ENCODE results near the gene AXIN1. TPM values are rescaled to one million over a fixed set of nuclear protein-coding genes. Genes with fewer than 3 reads are reported as not detected.

AXIN1 gene
- polyA plus RNA-seq, 1 experiment: 3.5 TPM

DNA sequence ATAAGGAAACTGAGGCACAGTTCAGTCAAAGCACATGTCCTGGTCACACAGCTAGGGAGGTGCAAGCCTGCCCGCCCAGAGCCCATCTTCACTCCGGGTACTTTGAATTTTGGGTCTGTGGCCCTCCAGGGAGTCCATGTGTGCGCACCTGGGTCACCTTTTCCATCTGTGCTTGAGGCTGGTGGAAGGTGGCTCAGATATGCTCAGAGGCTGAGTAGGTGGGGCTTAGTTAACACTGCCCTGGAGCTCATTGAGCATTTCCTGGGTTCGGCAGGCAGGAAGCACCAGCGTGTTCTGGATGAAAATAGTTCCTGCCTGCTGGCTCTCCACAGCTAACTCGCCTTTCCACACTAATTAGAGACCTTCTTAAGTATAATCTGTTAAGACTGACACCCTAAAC lies 98.7 kb downstream of the AXIN1 start:
- no peak for DNase-seq (ENCODE audit: low read depth, low spot score)
- ChIA-PET CTCF (interaction anchor here (0.6 kb wide), 1 partner anchor 98 kb away, joined by 3 read pairs; no protein-coding TSS in a partner anchor), POLR2A (interaction anchor here (0.6 kb wide), 1 partner anchor 15 kb away, joined by 3 read pairs; no protein-coding TSS in a partner anchor)
- Histone ChIP-seq H3K4me3 (ENCODE audit: low read depth, low read length) (no peak overlapping the region), H3K9me3 (ENCODE audit: control insufficient read depth, insufficient read depth, low read length) (no peaks in the 10 kb centered on the region; the same call in 1 of the 2 replicates), H3K27ac (ENCODE audit: low read depth, low read length) (no peak overlapping the region), H3K27me3 (ENCODE audit: control insufficient read depth, insufficient read depth, low read length) (no peaks in the 10 kb centered on the region)
- TF ChIP-seq, protein P1, sequence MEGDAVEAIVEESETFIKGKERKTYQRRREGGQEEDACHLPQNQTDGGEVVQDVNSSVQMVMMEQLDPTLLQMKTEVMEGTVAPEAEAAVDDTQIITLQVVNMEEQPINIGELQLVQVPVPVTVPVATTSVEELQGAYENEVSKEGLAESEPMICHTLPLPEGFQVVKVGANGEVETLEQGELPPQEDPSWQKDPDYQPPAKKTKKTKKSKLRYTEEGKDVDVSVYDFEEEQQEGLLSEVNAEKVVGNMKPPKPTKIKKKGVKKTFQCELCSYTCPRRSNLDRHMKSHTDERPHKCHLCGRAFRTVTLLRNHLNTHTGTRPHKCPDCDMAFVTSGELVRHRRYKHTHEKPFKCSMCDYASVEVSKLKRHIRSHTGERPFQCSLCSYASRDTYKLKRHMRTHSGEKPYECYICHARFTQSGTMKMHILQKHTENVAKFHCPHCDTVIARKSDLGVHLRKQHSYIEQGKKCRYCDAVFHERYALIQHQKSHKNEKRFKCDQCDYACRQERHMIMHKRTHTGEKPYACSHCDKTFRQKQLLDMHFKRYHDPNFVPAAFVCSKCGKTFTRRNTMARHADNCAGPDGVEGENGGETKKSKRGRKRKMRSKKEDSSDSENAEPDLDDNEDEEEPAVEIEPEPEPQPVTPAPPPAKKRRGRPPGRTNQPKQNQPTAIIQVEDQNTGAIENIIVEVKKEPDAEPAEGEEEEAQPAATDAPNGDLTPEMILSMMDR (IDR thresholded peaks at IDR 0.05; ENCODE audit: low read depth, low read length): no peak

DNA sequence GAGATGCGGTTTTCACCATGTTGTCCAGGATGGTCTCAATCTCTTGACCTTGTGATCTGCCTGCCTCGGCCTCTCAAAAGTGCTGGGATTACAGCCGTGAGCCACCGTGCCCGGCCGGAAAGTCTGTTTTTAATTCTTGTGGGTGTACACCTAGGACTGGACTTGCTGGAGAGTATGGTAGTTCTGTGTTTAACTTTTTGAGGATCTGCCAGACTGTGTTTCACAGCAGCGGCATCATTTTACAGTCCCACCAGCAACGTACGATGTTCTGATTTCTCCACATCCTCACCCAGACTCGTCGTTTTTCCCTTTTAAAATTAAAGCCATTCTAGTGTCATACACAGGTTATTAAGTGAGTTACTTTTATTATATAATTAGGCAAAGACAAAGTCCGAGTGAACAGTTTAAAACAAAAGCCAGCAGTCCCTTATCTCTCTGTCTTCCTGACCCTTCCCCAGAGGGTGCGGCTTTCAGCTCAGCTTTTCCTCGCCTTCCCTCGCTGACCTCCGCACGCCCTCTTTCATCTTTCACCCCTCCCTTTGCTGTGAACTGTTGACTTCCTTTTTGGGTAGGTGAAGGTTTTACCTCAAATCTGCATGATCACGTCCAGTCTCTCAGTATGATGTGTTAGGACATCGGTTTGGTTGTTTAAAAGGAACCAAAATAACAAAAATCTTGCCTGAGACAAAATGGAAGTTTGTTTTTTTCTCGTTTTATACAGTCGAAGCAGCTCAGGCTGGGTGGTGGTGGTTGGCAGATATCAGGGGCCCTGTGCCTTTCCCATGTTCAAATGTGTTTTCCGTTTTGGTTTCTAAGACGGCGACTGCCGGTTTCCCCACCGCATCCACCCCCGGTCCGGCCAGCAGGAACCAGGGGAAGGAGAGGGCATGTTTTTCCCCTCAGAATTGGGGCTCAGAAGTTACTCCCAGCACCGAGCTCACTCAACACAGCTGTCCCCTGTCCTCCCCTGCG lies 99.9 kb downstream of the AXIN1 start:
- no peak overlapping the region for H3K27ac ChIP-seq (ENCODE audit: low read depth, low read length)
- H3K4me3 ChIP-seq (ENCODE audit: low read depth, low read length): no peak overlapping the region
- no peaks in the 10 kb centered on the region for H3K27me3 ChIP-seq (ENCODE audit: control insufficient read depth, insufficient read depth, low read length)
- H3K9me3 ChIP-seq (ENCODE audit: control insufficient read depth, insufficient read depth, low read length): no peaks in the 10 kb centered on the region; the same call in 1 of the 2 replicates
- TF ChIP-seq, protein P1 (IDR thresholded peaks at IDR 0.05; ENCODE audit: low read depth, low read length): no peak
- ChIA-PET CTCF (interaction anchor here (0.5 kb wide), 1 partner anchor 11 kb away, joined by 7 read pairs; no protein-coding TSS in a partner anchor), POLR2A (no interaction called here)
- DNase-seq (ENCODE audit: low read depth, low spot score): no peak

DNA sequence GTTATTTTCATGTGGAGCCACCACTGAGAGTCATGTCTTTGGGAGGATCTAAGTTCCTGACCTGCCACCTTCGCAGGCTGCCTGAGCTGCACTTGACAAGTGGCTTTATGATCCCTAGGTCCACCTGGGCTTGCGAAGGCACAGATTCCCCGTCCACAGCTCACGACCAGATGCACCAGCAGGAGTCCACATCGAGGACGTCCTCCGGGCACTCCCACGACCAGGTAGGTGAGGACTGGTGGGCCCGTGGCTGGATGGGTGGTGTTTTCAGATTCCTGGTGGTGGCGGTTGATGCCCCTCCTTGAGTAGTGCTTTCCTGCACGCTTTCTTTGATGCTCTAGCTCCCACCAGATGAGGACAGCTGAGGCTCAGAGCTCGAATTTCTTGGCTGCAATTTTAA lies 103.1 kb downstream of the AXIN1 start:
- TF ChIP-seq, protein P1 (IDR thresholded peaks at IDR 0.05; ENCODE audit: low read depth, low read length): no peak
- ChIA-PET POLR2A (no interaction called here), CTCF (interaction anchor here (0.9 kb wide), 1 partner anchor 14 kb away, joined by 3 read pairs; the partner anchor contains the start of gene FAM234A)
- no peaks in the 10 kb centered on the region for H3K27me3 ChIP-seq (ENCODE audit: control insufficient read depth, insufficient read depth, low read length)
- DNase-seq (ENCODE audit: low read depth, low spot score): no peak
- H3K9me3 ChIP-seq (ENCODE audit: control insufficient read depth, insufficient read depth, low read length): no peaks in the 10 kb centered on the region; the same call in 1 of the 2 replicates
- no peak overlapping the region for H3K27ac ChIP-seq (ENCODE audit: low read depth, low read length)
- H3K4me3 ChIP-seq (ENCODE audit: low read depth, low read length): no peak overlapping the region

DNA sequence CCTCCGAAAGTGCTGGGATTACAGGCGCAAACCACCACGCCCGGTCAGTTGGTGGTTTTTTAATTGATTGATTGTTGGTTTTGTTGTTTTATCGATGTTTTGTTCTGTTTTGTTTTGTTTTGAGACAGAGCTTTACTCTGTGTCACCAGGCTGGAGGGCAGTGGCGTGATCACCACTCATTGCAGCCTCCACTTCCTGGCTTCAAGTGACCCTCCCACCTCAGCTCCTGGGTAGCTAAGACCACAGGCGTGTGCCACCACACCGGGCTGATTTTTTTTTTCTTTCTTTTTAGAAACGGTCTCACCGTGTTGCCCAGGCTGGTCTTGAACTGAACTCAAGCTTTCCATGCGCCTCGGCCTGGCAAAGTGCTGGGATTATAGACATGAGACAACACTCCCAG lies 105.5 kb downstream of the AXIN1 start:
- ChIA-PET CTCF (no interaction called here), POLR2A (no interaction called here)
- TF ChIP-seq, protein P1 (IDR thresholded peaks at IDR 0.05; ENCODE audit: low read depth, low read length): no peak
- H3K27me3 ChIP-seq (ENCODE audit: control insufficient read depth, insufficient read depth, low read length): no peaks in the 10 kb centered on the region
- no peak overlapping the region for H3K4me3 ChIP-seq (ENCODE audit: low read depth, low read length)
- H3K9me3 ChIP-seq (ENCODE audit: control insufficient read depth, insufficient read depth, low read length): no peaks in the 10 kb centered on the region; the same call in 1 of the 2 replicates
- no peak overlapping the region for H3K27ac ChIP-seq (ENCODE audit: low read depth, low read length)
- DNase-seq (ENCODE audit: low read depth, low spot score): no peak

DNA sequence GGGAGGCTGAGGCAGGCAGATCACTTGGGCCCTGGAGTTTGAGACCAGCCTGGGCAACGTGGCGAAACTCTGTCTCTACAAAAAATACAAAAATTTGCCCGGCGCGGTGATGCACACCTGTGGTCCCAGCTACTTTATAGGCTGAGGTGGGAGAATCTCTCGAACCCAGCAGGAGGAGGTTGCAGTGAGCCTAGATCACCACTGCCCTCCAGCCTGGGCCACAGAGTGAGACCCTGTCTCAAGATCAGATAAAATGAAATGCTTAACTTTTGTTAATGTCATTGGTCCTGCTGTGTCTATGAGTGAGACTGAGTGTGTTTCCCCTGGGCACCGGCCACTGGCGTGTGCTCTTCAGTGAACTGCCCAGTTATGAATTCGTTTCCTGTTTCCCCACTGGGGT lies 107.4 kb downstream of the AXIN1 start:
- H3K27ac ChIP-seq (ENCODE audit: low read depth, low read length): no peak overlapping the region
- no peaks in the 10 kb centered on the region; the same call in 1 of the 2 replicates for H3K9me3 ChIP-seq (ENCODE audit: control insufficient read depth, insufficient read depth, low read length)
- ChIA-PET POLR2A (no interaction called here), CTCF (no interaction called here)
- TF ChIP-seq, protein P1 (IDR thresholded peaks at IDR 0.05; ENCODE audit: low read depth, low read length): no peak
- H3K27me3 ChIP-seq (ENCODE audit: control insufficient read depth, insufficient read depth, low read length): no peaks in the 10 kb centered on the region
- H3K4me3 ChIP-seq (ENCODE audit: low read depth, low read length): no peak overlapping the region
- no peak for DNase-seq (ENCODE audit: low read depth, low spot score)
